GM13977 (cell line): ENCODE data around the gene TAS2R30.

Experiments used
- DNase-seq: peaks from one replicate; pipeline ENCODE4 v3.0.0; 2012; ENCODE audit warnings: low spot score
- in situ Hi-C: fragments of 300-500 bp; cut with MboI; formaldehyde crosslinking; loops from one replicate; pipeline ENCODE4 v1.12.0; 2022; ENCODE audit warnings: low sequenced_read_pairs, low pct_unique_long_range_greater_than_20kb, mixed read lengths, inconsistent platforms; ENCODE audit not compliant: unreplicated experiment
- TF ChIP-seq, protein P1 (sequence below): IDR thresholded peaks from 2 replicates; pipeline ENCODE4 v1.5.1; 2012; ENCODE audit warnings: mild to moderate bottlenecking, control low read depth; ENCODE audit not compliant: insufficient read depth; ENCODE audit errors: extremely low read depth, missing control alignments

Gene TAS2R30

DNA sequence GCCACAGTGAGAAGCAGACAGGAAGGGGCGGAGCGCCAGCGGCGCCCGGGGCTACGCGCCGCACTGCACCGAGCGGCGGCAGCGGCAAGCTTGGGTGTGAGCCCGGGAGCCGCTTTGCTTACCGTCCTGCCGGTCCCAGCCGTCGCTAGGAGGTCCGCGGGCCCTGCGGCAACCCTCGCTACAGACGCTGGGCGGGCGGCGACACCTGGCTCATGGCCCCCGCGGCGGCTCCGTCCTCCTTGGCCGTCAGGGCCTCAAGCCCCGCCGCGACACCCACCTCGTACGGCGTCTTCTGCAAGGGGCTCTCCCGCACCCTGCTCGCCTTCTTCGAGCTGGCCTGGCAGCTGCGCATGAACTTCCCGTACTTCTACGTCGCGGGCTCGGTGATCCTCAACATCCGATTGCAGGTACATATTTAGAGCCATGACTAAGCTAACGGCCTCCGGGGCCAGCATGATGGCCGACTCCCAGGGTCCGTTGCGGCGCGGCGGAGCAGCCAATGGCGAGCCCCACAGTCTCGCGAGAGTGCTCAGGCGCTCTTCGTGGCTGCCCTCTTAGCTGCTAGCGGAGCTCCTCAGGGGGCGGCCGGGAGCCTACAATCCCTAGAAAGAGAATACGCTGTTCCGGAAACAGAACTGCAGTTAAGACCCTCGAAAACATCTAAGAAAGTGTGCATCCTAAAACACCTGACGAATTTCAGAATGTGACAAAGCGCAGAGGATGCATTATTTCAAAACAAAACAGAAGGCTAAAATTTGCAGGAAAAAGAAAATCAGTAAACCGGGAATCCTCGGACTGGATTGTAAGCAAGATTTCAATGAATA lies 36.9 kb upstream of the TAS2R30 start, which contains the start of gene SMIM10L1:
Gene SMIM10L1, plus strand, starts transcription at position 50 of the 824 bp plus-strand sequence. Its CDS starts 163 bp downstream, at position 213.
- peak; percentile 86 for DNase-seq
- TF ChIP-seq, protein P1, sequence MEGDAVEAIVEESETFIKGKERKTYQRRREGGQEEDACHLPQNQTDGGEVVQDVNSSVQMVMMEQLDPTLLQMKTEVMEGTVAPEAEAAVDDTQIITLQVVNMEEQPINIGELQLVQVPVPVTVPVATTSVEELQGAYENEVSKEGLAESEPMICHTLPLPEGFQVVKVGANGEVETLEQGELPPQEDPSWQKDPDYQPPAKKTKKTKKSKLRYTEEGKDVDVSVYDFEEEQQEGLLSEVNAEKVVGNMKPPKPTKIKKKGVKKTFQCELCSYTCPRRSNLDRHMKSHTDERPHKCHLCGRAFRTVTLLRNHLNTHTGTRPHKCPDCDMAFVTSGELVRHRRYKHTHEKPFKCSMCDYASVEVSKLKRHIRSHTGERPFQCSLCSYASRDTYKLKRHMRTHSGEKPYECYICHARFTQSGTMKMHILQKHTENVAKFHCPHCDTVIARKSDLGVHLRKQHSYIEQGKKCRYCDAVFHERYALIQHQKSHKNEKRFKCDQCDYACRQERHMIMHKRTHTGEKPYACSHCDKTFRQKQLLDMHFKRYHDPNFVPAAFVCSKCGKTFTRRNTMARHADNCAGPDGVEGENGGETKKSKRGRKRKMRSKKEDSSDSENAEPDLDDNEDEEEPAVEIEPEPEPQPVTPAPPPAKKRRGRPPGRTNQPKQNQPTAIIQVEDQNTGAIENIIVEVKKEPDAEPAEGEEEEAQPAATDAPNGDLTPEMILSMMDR, result no peak
- in situ Hi-C loops, result no loop called here

- in situ Hi-C loops, result no loop called here
- TF ChIP-seq, protein P1, result no peak
- no peak for DNase-seq
Measured at GRCh38 chr12:11170810-11171144, 36.3 kb upstream of the TAS2R30 start.

GRCh38 chr12:11166300-11166699 lies 31.9 kb upstream of the TAS2R30 start:
- TF ChIP-seq, protein P1, result no peak
- no peak for DNase-seq
- in situ Hi-C loops, result no loop called here

GRCh38 chr12:11164384-11164783 lies 29.9 kb upstream of the TAS2R30 start:
- in situ Hi-C loops, result no loop called here
- TF ChIP-seq, protein P1, result no peak
- DNase-seq, result no peak

DNA sequence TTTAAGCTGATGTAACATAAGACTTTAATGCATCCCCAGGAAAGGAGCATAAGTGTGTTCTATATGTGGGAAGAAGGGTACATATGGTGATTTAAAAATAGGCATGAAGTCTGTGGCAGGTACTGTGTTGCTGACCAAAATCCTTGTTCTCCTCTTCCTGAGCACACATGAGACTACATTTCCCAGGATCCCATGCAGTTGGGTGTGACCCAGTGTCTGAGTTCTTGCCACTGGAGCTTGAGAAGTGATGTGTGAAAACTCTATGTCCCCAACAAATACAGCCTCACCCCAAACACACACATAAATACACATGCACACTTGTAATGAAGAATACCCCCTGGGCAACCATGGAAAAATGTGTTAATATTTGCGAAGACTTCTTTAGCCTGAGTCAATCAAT lies 28.1 kb upstream of the TAS2R30 start:
- TF ChIP-seq, protein P1, result no peak
- in situ Hi-C loops, result no loop called here
- no peak for DNase-seq

DNA sequence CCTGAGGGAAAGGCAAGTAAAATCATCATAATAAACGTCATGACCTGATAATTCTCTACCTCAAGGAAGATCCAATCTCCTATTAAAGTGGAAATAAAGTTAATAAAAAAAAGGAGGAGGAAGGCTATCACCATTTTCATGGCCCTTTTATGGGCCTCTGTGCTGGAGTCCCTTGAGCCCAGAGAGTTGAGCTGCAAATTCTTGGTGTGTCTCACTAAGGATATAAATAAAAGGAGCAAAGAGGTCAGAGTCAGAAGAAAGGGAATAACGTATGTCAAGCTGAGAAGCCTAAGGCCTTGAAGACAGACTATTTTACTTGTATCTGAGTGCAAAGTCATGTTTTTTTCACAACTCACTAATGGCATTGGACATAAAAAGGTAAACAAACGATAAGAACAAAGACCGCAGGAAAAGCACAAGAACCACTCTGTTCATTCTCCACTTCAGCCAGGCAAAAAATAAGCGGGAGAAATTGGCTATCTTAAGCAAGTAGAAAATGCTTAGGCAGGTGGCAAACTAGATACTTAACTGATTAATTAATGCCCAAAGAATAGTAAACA lies 24.5 kb upstream of the TAS2R30 start:
- in situ Hi-C loops, result no loop called here
- no peak for DNase-seq
- TF ChIP-seq, protein P1, result no peak
